HK-2 (cell line): Measurements from ENCODE around the gene DLD.
"Not testable (repeated sequence)": the region's sequence is repeated elsewhere in the genome, so short reads cannot be mapped to it uniquely, and the experiment has no call there.

Experiments used
- DNase-seq: peaks from one replicate; pipeline ENCODE4 v3.0.0-alpha.2; 2018; ENCODE audit not compliant: unreplicated experiment

Gene DLD

GRCh38 chr7:107890962-107891635, at the start of gene DLD:
Gene DLD, plus strand, starts transcription at chr7:107891183. Its CDS starts 68 bp downstream, at chr7:107891251.
- DNase-seq, result peak; percentile 89

GRCh38 chr7:107842213-107842612, 48.8 kb upstream of the DLD start:
- DNase-seq, result no peak

DNA sequence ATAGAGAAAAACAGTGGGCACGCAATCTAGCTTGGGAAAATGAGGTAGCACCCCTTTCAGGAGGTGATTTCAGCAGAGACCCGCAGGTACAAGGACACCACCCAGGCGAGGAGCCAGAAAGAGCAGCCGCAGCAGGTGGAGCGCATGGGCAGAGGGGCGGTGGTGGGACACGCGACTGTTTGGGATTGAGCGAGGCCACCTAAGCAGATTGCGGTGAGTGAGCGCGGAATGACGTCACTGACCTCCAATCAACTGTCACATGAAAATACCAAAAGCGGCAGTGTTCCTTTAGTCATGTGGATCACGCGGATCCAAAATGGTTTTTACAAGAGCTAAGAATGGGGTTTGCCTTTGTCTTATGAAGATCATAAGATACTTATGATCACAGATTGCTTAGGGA, 47.8 kb upstream of the DLD start:
- DNase-seq, result no peak

- DNase-seq, result no peak
Observed at GRCh38 chr7:107846324-107846723, 44.7 kb upstream of the DLD start.

DNA sequence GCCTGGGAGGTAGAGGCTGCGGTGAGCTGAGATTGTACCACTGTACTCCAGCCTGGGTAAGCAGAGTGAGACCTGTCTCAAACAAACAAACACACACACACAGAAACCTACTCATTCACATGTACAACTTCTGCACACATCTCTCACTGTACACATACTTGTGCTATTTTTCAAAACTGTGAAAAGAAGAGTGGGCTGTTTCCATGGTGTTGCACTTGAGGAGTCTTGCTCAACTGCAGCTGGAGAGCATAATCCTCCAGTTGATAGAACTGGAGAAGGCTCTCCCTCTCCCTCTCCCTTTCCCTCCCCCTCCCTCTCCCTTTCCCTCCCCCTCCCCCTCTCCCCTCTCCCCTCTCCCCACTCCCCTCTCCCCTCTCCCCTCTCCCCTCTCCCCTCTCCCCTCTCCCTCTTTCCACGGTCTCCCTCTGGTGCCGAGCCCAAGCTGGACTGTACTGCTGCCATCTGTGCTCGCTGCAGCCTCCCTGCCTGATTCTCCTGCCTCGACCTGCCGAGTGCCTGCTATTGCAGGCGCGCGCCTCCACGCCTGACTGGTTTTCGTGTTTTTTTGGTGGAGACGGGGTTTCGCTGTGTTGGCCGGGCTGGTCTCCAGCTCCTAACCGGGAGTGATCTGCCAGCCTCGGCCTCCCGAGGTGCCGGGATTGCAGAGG, 43.7 kb upstream of the DLD start:
- DNase-seq, result no peak

- not testable (repeated sequence) for DNase-seq
Observed at GRCh38 chr7:107847836-107848175, 43.2 kb upstream of the DLD start.

DNA sequence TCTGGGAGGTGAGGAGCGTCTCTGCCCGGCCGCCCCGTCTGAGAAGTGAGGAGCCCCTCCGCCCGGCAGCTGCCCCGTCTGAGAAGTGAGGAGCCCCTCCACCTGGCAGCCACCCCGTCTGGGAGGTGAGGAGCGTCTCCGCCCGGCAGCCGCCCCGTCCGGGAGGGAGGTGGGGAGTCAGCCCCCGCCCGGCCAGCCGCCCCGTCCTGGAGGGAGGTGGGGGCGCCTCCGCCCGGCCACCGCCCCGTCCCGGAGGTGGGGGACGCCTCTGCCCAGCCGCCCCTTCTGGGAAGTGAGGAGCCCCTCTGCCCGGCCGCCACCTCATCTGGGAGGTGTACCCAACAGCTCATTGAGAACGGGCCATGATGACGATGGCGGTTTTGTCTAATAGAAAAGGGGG, 42.8 kb upstream of the DLD start:
- DNase-seq, result not testable (repeated sequence)

DNA sequence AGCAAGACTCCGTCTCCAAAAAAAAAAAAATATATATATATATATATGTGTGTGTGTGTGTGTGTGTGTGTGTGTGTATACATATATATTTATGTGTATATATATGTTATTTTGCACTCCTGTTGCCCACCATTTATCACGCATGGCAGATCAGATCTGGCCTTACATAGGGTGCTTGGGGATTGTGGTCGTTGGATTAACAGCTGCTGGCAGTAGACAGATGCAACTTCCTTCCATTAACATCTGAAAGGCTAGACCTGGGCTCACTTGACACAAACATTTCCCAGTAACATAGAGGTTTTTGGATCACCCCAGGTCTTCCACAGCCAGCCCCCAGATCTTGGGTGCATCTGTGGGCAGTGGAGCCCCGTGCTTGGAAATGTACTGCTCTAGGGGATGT, 40.8 kb upstream of the DLD start:
- no peak for DNase-seq

GRCh38 chr7:107850643-107851042, 40.3 kb upstream of the DLD start:
- no peak for DNase-seq

DNA sequence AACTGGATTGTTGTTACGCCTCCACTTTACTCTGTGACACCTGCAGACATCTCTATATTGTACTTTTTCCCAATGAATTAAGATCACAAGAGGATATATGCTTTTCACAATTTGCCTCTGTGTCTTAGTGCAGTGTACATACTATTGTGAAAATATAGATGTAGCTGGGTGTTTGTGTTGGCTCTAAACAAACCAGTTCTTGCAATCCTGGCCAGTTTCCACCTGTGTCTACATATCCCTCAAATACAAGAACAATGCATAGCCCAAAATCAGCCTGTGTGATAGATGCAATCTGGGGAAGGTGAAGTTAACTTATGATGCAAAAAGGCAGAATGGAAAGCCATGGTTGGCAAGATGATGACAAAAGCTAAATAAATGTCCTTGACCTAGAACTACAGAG, 36.5 kb upstream of the DLD start:
- DNase-seq, result no peak

DNA sequence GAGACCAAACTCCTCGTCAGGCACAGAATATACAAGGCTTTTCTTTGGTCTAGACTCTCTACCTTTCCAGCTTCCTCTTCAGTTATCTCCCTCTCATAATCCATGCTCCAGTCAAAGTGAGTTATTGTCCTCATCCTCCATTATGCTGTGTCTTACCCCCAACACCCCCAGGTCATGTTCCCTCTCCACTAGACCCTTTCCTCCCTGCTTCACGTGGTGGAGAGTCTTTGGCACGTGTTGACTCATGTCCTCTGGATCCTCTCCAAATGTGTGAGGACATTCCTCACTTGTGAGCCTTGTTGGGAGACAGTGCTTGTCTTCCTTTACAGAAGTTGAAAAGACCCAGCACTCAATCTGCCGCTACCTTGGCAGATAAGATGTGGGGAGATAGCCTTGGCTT, 36.0 kb upstream of the DLD start:
- no peak for DNase-seq

- no peak for DNase-seq
Observed at GRCh38 chr7:107856806-107857540, 34.0 kb upstream of the DLD start.

DNA sequence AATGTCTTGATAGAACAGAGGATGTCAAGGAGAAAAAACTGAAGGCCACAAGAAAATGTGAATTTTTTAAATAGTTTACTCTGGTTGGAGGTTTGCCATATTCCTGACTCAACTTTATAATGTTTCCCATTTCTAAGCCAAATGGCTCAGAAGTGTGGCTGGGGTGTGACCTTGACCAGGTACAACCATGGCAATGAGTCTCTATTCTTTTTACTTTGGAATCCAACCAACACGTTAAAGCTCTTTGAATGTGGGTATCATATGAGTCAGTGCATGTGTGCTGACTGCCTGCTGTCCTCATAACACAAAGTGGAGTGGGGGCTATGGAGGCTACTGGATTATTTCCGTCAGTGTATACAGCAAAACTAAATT, 33.5 kb upstream of the DLD start:
- DNase-seq, result no peak

DNA sequence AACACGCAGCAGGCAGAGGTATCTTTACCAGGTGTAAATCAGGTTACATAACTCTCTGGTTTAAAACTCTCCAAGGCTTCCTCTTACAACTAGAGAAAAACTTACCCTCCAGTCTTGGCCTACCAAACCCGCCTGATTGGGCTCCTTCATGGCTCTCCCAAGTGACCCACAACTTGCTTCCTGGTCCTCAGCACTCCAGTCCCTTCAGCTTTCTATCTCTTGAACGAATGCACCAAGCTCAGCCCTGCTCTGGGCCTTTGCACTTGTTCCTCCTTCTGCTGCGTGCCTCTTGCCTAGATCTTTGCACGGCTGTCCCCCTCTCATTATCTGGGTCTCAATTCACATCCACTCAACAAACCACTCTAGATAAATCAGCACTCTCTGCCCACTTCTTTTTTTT, 32.7 kb upstream of the DLD start:
- DNase-seq, result no peak

DNA sequence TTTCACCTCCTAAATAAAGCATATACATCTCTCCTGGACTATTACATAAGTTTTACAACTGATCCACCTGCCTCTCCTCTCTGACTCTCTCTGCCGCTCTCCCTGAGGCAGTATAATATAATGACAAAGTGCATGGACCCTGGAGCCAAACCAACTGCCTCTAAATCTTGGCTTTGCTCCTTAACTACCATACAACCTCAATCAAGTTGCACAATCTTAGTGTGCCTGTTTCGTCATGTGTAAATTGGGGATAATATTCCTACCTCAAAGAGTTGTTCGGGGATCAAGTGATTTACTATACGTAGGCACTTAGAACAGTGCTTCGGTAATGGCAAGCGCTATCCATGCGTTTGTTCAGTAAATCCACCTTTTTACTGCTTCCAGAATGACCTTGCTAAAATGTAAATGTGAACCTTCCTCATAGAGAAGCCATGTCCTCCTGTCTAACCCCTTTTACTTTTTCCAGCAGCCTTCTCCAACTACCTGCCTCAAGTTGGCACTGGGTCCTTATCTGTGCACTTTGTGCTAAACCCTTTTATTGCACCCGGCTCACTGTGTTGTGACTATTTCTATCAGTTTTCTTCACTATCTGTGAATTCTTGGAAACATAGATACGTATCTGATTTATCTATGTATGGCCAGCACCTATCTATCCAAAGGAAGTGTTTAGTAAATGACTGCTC, 30.6 kb upstream of the DLD start:
- no peak for DNase-seq

DNA sequence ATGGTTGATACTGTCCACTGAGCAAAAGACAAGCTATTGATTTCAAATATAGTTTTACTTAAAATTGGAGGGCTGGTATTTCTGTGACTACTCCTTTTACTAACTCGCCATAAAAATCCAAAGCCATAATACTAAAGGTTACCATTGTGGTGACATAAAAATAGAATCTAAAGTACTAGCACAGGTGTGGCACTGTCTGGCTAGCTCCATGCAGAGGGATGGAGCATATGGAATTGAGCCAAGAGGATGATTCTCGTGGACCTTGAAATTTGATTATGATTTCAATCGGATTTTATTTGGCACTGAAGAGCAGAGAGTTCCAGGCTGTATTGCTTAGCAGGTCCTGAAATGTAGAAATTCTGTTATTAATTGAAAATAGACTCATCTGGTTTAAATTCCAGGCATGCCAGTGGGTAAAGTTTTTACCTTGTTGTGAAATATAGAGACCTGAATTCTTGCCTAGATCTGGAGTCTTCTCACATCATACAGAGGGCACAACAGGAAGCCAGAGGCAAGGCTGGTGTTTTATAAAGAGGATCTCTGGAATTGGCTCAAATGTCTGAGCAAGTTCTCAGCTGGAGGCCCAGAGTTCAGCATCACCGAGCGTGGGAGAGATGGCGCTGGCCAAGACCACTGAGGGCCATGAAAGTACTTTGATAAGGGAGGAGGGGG, 29.9 kb upstream of the DLD start:
- DNase-seq, result no peak

GRCh38 chr7:107865956-107866775, 24.8 kb upstream of the DLD start:
- no peak for DNase-seq

GRCh38 chr7:107867858-107868466, 23.0 kb upstream of the DLD start:
- no peak for DNase-seq

- DNase-seq, result no peak
Observed at GRCh38 chr7:107870427-107871000, 20.5 kb upstream of the DLD start.

GRCh38 chr7:107874111-107874510, 16.9 kb upstream of the DLD start:
- no peak for DNase-seq
